ENCODE data around the gene XXYLT1.

DNA sequence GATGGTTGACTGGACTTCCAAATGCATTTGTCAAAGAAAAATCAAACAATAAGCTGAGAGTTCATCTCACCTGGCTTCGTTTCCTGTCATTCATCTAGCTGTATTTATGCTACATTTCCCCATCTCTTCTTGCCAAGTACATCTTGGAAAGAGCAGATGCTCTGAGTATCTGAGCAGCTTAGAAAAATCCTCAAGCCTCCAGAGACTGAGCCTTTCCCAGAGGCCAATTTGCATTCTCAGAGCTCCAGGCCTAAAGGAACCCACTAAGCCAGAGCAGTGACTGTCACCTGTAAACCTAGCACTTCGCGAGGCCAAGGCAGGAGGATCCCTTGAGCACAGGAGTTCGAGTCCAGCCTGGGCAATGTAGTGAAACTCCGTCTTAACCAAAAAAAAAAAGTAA lies 100.5 kb downstream of the XXYLT1 start:
- TF ChIP-seq, protein P1, sequence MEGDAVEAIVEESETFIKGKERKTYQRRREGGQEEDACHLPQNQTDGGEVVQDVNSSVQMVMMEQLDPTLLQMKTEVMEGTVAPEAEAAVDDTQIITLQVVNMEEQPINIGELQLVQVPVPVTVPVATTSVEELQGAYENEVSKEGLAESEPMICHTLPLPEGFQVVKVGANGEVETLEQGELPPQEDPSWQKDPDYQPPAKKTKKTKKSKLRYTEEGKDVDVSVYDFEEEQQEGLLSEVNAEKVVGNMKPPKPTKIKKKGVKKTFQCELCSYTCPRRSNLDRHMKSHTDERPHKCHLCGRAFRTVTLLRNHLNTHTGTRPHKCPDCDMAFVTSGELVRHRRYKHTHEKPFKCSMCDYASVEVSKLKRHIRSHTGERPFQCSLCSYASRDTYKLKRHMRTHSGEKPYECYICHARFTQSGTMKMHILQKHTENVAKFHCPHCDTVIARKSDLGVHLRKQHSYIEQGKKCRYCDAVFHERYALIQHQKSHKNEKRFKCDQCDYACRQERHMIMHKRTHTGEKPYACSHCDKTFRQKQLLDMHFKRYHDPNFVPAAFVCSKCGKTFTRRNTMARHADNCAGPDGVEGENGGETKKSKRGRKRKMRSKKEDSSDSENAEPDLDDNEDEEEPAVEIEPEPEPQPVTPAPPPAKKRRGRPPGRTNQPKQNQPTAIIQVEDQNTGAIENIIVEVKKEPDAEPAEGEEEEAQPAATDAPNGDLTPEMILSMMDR (IDR thresholded peaks at IDR 0.05) = no peak
- no peak for TF ChIP-seq POLR2A (IDR thresholded peaks at IDR 0.05)
